ENCODE results near the gene ZNF175.

GRCh38 chr19:51546107-51546649 is 24.9 kb upstream of the ZNF175 start:
- TF ChIP-seq CTCF (IDR thresholded peaks at IDR 0.05) (no peak), POLR2A (IDR thresholded peaks at IDR 0.05) (no peak)
